HepG2 (cell line): ENCODE data around the gene UBE2U. TPM values are rescaled to one million over a fixed set of nuclear protein-coding genes. Genes with fewer than 3 reads are reported as not detected.

Experiments used
- ATAC-seq: fragments of 200-7000 bp; cut with Tn5 transposase; 3 replicates; pipeline ENCODE4 v1.9.1; 2020; ENCODE audit warnings: mild to moderate bottlenecking, moderate library complexity
- BruUV-seq: library from RNA; stranded (reverse); fragments of 400-500 nt; replicated peaks from 2 replicates; lab custom pipeline; 2021; lab: Mats Ljungman, UMichigan
- CTCF ChIA-PET: fragments of 300-600 bp; formaldehyde crosslinking; extraction: SDS; loops from one replicate; lab custom pipeline; 2021; ENCODE audit warnings: low total read pairs, inconsistent platforms, low intra/inter-chr PET ratio; lab: Yijun Ruan, JAX
- POLR2A ChIA-PET: fragments of 350-600 bp; sonication (Branson Sonifier 250); formaldehyde crosslinking; loops from one replicate; lab custom pipeline; 2020; ENCODE audit warnings: antibody characterized with exemption, inconsistent platforms; lab: Yijun Ruan, JAX
- DNase-seq: peaks from one replicate; pipeline ENCODE4 v3.0.0-alpha.2; 2015; ENCODE audit warnings: low spot score
- FAIRE-seq: peaks from 3 replicates; lab custom pipeline; 2011; peaks lifted over from hg19 to GRCh38; lab: Jason Lieb, UNC
- H2AFZ ChIP-seq: one replicate; pipeline ENCODE4 v1.6.1; 2011; ENCODE audit warnings: low read length, inconsistent platforms
- H3K27ac ChIP-seq: fragments of 300-600 bp; 3 replicates; pipeline ENCODE4 v1.8.0; 2011; ENCODE audit warnings: mixed run types, mild to moderate bottlenecking, mixed read lengths, low read length, inconsistent platforms; ENCODE audit not compliant: insufficient read depth; ENCODE audit errors: extremely low read length
- H3K27me3 ChIP-seq, 2 experiments: fragments of 200-600 bp in 1 of 2; 2 replicates in 1 of 2; 3 replicates in 1 of 2; pipeline versions ENCODE4 v1.6.0 to v1.8.0; 2011; ENCODE audit warnings: low read length in 2 of 2, mild to moderate bottlenecking in 2 of 2, moderate library complexity in 2 of 2, inconsistent platforms in 1 of 2; ENCODE audit not compliant: insufficient read depth in 2 of 2, control insufficient read depth in 1 of 2
- H3K36me3 ChIP-seq, 2 experiments: fragments of 200-600 bp in 1 of 2; replicated peaks in 1 of 2; 2 replicates in 1 of 2; 3 replicates in 1 of 2; pipeline versions ENCODE4 v1.5.1 to v1.8.0; 2011; ENCODE audit warnings: low read length in 2 of 2, inconsistent platforms in 1 of 2; ENCODE audit not compliant: insufficient read depth in 2 of 2, control insufficient read depth in 1 of 2
- H3K4me1 ChIP-seq: 2 replicates; pipeline ENCODE4 v1.5.1; 2012; ENCODE audit warnings: low read length, inconsistent platforms; ENCODE audit not compliant: insufficient read depth
- H3K4me2 ChIP-seq: 2 replicates; pipeline ENCODE4 v1.6.0; 2011; ENCODE audit warnings: low read depth, low read length, inconsistent platforms
- H3K4me3 ChIP-seq, 3 experiments: fragments of 200-600 bp in 1 of 3; sonication (generic), shearing (Covaris generic) in 1 of 3; replicated peaks in 1 of 3; 2 replicates each; pipeline ENCODE4 v1.5.1; 2011 to 2016; ENCODE audit warnings: low read length in 3 of 3, inconsistent platforms in 2 of 3, low read depth in 2 of 3, mild to moderate bottlenecking in 2 of 3, control low read depth in 1 of 3, mixed read lengths in 1 of 3; ENCODE audit not compliant: insufficient read depth in 1 of 3
- H3K79me2 ChIP-seq: one replicate; pipeline ENCODE4 v1.6.1; 2011; ENCODE audit warnings: low read length, inconsistent platforms; ENCODE audit not compliant: insufficient read depth
- H3K9ac ChIP-seq: 2 replicates; pipeline ENCODE4 v1.6.0; 2011; ENCODE audit warnings: mild to moderate bottlenecking, low read depth, low read length, inconsistent platforms; ENCODE audit not compliant: insufficient read depth
- H3K9me3 ChIP-seq: 2 replicates; pipeline ENCODE4 v1.5.1; 2012; ENCODE audit warnings: mild to moderate bottlenecking, low read length
- H4K20me1 ChIP-seq: 2 replicates; pipeline ENCODE4 v1.6.0; 2011; ENCODE audit warnings: inconsistent platforms, mild to moderate bottlenecking, low read length, moderate library complexity; ENCODE audit not compliant: insufficient read depth
- CBFB ChIP-seq: sonication (generic); formaldehyde crosslinking; IDR thresholded peaks from 2 replicates; pipeline ENCODE4 v1.4.0; 2020; ENCODE audit warnings: missing genetic modification reagents
- E2F1 ChIP-seq: sonication (generic); formaldehyde crosslinking; IDR thresholded peaks from 2 replicates; pipeline ENCODE4 v1.5.0; 2020; ENCODE audit warnings: missing genetic modification reagents
- HMGA1 ChIP-seq: sonication (generic); formaldehyde crosslinking; conservative IDR thresholded peaks from 2 replicates; pipeline ENCODE4 v1.4.0; 2020; ENCODE audit warnings: missing genetic modification reagents
- RFX3 ChIP-seq: IDR thresholded peaks from 2 replicates; pipeline ENCODE4 v1.6.1; 2016; ENCODE audit warnings: missing biosample characterization, missing genetic modification reagents
- U2AF1 ChIP-seq: fragments of 200-400 bp; formaldehyde crosslinking; optimal IDR thresholded peaks from 2 replicates; pipeline ENCODE3; 2017; ENCODE audit warnings: mild to moderate bottlenecking, low read depth, low read length
- ZFP91 ChIP-seq: sonication (generic); formaldehyde crosslinking; IDR thresholded peaks from 2 replicates; pipeline ENCODE4 v1.9.0; 2022; ENCODE audit warnings: missing genetic modification reagents, mild to moderate bottlenecking, borderline replicate concordance
- ZKSCAN8 ChIP-seq: IDR thresholded peaks from 2 replicates; pipeline ENCODE4 v1.6.1; 2016; ENCODE audit warnings: borderline replicate concordance, missing genetic modification reagents, missing compliant biosample characterization
- ZNF124 ChIP-seq: sonication (generic); formaldehyde crosslinking; IDR thresholded peaks from 2 replicates; pipeline ENCODE4 v1.4.0; 2020; ENCODE audit warnings: missing genetic modification reagents
- ZNF205 ChIP-seq: IDR thresholded peaks from 2 replicates; pipeline ENCODE4 v1.6.1; 2018; ENCODE audit warnings: missing biosample characterization, missing genetic modification reagents
- ZNF784 ChIP-seq: sonication (generic); formaldehyde crosslinking; IDR thresholded peaks from 2 replicates; pipeline ENCODE4 v1.5.1; 2020; ENCODE audit warnings: missing genetic modification reagents, mild to moderate bottlenecking, borderline replicate concordance
- ZSCAN22 ChIP-seq: sonication (generic); formaldehyde crosslinking; IDR thresholded peaks from 2 replicates; pipeline ENCODE4 v1.4.0; 2020; ENCODE audit warnings: mild to moderate bottlenecking, missing genetic modification reagents
- WGBS: methylation state at CpG from one replicate; pipeline ENCODE4 v1.1.6; 2017; ENCODE audit warnings: low lambda C conversion rate; 5-methylcytosine and 5-hydroxymethylcytosine counted together
- in situ Hi-C: cut with HindIII; loops from 2 replicates; pipeline ENCODE4 v1.10.0; 2017; ENCODE audit warnings: low pct_unique_long_range_greater_than_20kb; ENCODE audit not compliant: extremely low pct_ligation_motif_present
- intact Hi-C: fragments of 100-400 bp; cut with micrococcal nuclease; formaldehyde crosslinking; loops from one replicate; pipeline ENCODE4 v1.10.0; 2022; ENCODE audit not compliant: unreplicated experiment
- polyA plus RNA-seq, 8 experiments: library from polyadenylated mRNA; depleted of rRNA in 3 of 8; stranded (reverse) in 7 of 8; unstranded in 1 of 8; fragments of >200 nt; fragmentation: Illumina TruSeq in 4 of 8; extraction: Trizol in 4 of 8; gene quantifications; 2 replicates each; pipeline versions ENCODE4 v1.2.1 to v1.2.3, GENCODE V29; 2011 to 2016; ENCODE audit warnings: low read depth in 4 of 8, missing spikeins in 1 of 8, mixed read lengths in 1 of 8; ENCODE audit not compliant: insufficient read depth in 1 of 8
- total RNA-seq, 5 experiments: library from RNA; depleted of rRNA; stranded (reverse); fragments of >200 nt; fragmentation: Illumina TruSeq; extraction: Trizol; gene quantifications; 2 replicates each; pipeline ENCODE4 v1.2.3, GENCODE V29; 2016; ENCODE audit warnings: low read depth in 1 of 5
- TF ChIP-seq, protein P1 (sequence below): IDR thresholded peaks from 2 replicates; pipeline ENCODE4 v1.6.1; 2016
- TF ChIP-seq, protein P2 (sequence below): sonication (generic); formaldehyde crosslinking; IDR thresholded peaks from 2 replicates; pipeline ENCODE4 v1.4.0; 2020; ENCODE audit warnings: missing genetic modification reagents, low read depth, mild to moderate bottlenecking, borderline replicate concordance

Gene UBE2U
- total and polyA plus RNA-seq, 2 of the 13 experiments (the other 11 are each of a cell fraction or from before 2014, with no cell fraction given): not detected

GRCh38 chr1:64176659-64177058 is 26.8 kb upstream of the UBE2U start:
- no peak for FAIRE-seq
- POLR2A ChIA-PET: no interaction called here
- no peaks in the 10 kb centered on the region for H3K4me1 ChIP-seq
- no peaks in the 10 kb centered on the region for H3K27me3 ChIP-seq
- no peak overlapping the region for H2AFZ ChIP-seq
- no peaks in the 10 kb centered on the region for H3K79me2 ChIP-seq
- no TSS peak for BruUV-seq
- DNase-seq: no peak
- H4K20me1 ChIP-seq: no peaks in the 10 kb centered on the region
- H3K36me3 ChIP-seq: no peaks in the 10 kb centered on the region
- no peak overlapping the region for H3K4me3 ChIP-seq
- in situ Hi-C loops: no loop called here
- no peak overlapping the region for H3K9ac ChIP-seq
- H3K9me3 ChIP-seq: no peaks in the 10 kb centered on the region
- CTCF ChIA-PET: no interaction called here
- no peak for TF ChIP-seq U2AF1
- TF ChIP-seq CBFB (CRISPR knock-in tag): no peak
- no peak for TF ChIP-seq RFX3 (CRISPR knock-in tag)
- no peak for TF ChIP-seq ZSCAN22 (CRISPR knock-in tag)
- TF ChIP-seq ZNF784 (CRISPR knock-in tag): no peak
- no peak for TF ChIP-seq E2F1 (CRISPR knock-in tag)
- TF ChIP-seq HMGA1 (CRISPR knock-in tag): no peak
- TF ChIP-seq, protein P1, sequence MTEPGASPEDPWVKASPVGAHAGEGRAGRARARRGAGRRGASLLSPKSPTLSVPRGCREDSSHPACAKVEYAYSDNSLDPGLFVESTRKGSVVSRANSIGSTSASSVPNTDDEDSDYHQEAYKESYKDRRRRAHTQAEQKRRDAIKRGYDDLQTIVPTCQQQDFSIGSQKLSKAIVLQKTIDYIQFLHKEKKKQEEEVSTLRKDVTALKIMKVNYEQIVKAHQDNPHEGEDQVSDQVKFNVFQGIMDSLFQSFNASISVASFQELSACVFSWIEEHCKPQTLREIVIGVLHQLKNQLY (CRISPR knock-in tag): no peak
- TF ChIP-seq, protein P2, sequence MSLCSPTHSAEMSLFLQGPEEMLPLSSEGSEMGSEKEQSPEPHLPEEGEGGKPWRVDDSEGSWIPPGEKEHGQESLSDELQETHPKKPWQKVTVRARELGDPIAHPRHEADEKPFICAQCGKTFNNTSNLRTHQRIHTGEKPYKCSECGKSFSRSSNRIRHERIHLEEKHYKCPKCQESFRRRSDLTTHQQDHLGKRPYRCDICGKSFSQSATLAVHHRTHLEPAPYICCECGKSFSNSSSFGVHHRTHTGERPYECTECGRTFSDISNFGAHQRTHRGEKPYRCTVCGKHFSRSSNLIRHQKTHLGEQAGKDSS (CRISPR knock-in tag): no peak
- TF ChIP-seq ZNF124 (CRISPR knock-in tag): no peak
- TF ChIP-seq ZFP91: no peak
- TF ChIP-seq ZNF205 (CRISPR knock-in tag): no peak
- TF ChIP-seq ZKSCAN8 (CRISPR knock-in tag): no peak
- TF ChIP-seq, all 625 proteins: peak for 0
- no peak for ATAC-seq
- intact Hi-C loops: no loop called here
- Histone ChIP-seq H3K27ac (no peak overlapping the region), H3K4me2 (no peak overlapping the region)
- whole genome bisulfite sequencing: 54% methylated on average over 3 of the region's 3 CpGs
